Medulla oblongata (tissue), 1 donor: Measurements from ENCODE around the gene DDTL.
"Not testable (repeated sequence)": the region's sequence is repeated elsewhere in the genome, so short reads cannot be mapped to it uniquely, and the experiment has no call there.

Experiments
- DNase-seq: peaks from one replicate; pipeline ENCODE4 v3.0.0-alpha.2; 2015; ENCODE audit errors: extremely low spot score

DDTL gene

DNA sequence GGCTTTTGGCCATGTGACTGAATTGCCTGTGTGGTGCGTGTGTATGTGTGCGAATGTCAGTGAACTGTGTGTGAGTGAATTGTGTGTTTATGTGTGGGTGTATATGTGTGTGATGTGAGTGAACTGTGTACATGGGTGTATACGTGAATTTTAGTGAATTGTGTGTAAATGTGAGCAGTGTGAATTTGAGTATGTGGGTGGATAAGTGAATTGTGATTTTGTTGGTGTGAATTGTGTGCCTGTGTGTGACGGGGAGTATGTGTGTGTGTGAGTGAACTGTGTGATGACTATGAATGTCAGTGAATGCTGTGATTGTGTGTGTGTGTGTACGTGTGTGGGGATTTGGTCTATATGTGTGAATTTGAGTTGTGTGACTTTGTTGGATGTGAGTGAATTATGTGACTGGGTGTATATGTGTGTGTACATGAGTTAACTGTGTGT is 3.5 kb downstream of the DDTL start:
- DNase-seq, result no peak

DNA sequence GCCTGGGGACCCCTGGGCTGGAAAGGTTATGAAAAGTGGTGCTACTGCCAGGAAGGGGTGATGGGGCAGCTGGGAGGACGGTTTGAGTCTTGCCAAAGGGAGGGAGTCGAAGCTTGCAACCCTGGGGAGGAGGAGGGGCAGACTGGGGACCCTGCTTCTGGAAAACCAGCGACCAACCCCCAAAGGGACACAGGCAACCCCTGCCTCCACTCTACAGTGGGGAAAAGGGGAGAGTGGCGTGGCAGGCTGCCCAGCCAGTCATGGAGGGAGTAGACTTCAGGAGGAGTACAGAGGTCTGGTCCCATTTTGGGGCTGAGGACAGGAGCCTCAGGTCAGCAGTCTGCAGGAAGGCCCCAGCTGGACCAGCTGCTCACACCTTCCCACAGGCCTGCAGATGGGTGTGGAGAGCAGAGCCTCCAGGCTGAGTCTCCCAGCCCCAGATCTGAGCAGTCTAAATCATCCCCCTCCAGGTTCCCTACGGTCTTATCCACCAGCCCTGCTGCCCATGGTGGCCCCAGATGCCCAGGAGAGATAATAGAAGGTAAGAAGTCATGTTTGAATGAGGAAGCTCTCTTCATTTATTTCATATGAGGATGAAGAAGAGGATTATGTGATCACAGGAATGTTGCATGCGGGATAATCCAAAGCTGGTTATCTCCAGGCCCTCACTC is 4.3 kb downstream of the DDTL start:
- DNase-seq, result no peak

DNA sequence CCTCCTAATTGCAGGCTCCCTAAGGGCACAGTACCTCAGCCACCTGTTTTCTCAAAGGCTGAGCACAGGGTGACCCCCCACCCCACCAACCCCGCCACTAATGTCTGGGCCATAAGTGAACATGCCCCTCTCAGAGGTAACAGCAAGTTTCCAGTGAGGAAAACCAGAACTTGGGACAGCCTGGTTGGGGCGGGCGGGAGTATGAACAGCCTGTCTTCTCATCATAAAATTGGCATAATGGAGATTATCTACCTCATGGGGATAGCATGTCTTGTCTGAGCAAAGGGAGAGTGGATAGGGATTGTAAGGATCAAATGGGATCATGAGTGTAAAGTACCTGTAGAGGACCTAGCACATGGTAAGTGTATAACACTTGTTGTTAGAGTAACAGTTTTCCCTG is 5.2 kb downstream of the DDTL start:
- not testable (repeated sequence) for DNase-seq

- DNase-seq, result not testable (repeated sequence)
These were observed 7.7 kb downstream of the DDTL start, which contains the start of gene DDT for GRCh38 chr22:23974345-23974744. TSS of gene DDT (minus strand) at chr22:23974441. CDS start at chr22:23974414, 27 bp downstream.

DNA sequence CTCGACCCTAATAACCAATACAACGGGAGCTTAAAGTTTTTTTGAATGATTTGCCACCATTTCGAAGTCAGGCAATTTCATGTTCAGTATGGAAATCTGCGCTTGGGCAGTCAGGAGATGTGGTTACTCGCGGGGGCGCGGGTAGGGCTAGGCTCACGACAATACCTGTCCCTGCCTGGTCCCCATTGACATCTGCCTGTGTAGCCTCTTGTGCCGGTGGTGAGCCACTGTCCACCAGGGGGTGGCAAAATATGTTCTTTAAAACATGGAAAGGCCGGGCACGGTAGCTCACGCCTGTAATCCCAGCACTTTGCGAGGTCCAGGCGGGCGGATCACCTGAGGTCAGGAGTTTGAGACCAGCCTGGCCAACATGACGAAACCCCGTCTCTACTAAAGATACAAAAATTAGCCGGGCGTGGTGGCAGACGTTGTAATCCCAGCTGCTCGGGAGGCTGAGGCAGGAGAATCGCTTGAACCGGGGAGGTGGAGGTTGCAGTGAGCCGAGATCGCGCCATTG is 8.2 kb downstream of the DDTL start:
- not testable (repeated sequence) for DNase-seq

- not testable (repeated sequence) for DNase-seq
These were observed 10.6 kb downstream of the DDTL start for GRCh38 chr22:23977304-23977703.

- DNase-seq, result not testable (repeated sequence)
These were observed 13.0 kb downstream of the DDTL start, which contains the start of gene GSTT2 for GRCh38 chr22:23979557-23980240. TSS of gene GSTT2 (plus strand) at chr22:23980134.

GRCh38 chr22:23980567-23980966 is 13.9 kb downstream of the DDTL start:
- DNase-seq, result not testable (repeated sequence)

GRCh38 chr22:23984430-23984829 is 17.7 kb downstream of the DDTL start:
- DNase-seq, result peak; percentile 73

GRCh38 chr22:23986089-23986488 is 19.4 kb downstream of the DDTL start:
- DNase-seq, result not testable (repeated sequence)

DNA sequence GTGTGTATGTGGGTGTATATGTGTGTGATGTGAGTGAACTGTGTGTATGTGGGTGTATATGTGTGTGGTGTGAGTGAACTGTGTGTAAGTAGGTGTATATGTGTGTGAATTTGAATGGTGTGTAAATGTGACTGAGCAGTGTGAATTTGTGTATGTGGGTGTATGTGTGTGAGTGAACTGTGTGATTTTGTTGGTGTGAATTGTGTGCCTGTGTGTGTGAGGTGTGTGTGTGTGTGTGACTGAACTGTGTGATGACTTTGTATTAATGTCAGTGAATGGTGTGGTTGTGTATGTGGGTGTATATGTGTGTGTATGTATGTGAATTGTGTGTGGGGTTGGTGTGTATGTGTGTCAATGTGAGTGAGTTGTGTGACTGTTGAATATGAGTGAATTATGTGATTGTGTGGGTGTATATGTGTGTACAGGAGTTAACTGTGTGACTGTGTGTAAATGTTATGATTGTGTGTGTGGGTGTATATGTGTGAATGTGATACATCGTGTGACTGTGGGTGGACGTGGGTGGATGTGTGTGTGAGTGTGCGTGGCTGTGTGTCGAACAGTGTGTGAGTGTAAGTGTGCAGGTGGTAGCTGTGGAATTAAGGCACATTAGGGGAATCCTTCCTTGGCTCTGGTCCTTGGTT is 20.0 kb downstream of the DDTL start:
- DNase-seq, result not testable (repeated sequence)

DNA sequence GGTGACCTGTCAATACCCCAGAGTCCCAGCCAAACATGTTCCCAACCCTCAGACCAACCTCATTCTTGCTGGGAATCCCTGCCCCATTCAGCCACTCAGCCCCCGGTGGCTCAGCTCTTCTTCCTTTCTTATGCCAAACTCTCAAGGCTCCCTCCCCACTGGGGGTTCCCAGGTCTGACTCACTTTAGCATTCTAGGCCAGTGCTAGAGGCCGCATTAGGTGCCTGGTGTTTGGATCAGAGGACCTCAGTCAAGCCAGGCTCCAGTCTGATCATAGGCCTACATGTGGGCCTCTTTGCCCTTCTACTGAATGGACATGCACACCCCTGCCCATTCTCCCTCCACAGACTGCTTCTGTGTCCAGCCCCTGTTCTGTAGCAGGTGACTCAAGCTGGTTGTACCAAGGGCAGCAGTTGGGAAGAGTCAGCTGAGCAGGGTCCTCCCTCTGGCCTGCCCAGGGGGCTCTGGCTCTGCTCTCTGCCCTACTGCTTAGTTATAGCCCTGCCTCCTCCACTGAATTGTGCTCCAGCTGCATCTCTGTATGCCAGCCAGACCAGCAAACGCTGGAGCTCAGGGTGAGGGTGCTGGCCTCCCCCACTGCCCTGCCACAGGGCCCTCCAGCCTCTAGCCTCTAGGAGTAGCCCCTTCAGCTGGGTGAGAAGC is 23.0 kb downstream of the DDTL start:
- not testable (repeated sequence) for DNase-seq

DNA sequence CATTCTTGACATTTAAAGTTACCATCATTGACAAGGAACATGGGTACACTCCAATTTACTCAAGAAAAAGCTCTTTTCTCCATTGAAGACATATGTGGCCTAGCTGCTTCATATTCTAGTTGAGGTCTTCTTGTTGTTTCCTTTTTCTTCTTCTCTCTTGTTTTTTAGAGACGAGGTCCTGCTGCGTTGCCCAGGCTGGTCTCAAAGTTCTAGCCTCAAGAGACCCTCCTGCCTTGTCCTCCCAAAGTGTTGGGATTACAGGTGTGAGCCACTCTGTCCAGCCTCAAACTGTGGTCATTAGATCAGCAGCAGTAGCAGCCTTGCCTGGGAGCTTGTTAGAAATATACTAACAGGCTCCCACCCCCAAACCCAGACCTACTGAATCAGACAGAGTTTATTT is 26.4 kb downstream of the DDTL start:
- not testable (repeated sequence) for DNase-seq

DNA sequence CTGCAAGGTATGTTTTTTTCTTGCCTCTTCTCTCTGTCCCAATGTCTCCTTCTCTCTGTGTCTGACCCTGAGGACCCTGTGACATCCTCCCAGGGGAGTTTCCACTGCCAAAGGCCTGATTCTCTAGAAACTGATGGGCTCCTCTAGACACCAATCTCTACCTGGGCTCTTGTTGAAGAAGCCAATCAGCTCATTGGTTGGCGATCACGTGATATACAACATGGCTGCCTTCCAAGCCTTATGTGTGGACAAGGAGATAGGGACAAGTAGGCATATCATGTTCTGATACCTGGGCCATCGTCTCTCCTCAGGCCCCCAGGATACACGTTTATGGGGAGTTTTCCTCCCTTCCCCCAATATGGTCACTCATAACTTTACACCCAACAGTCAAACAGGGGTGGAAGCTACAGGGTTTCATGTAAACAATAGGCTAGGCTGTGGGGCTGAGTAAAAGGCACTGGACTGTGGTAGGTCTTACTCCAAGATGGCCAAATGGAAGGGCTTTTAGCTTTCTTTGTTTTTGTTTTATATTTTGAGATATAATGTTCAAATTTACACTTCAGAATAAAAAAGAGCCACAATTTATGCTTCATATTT is 27.0 kb downstream of the DDTL start:
- DNase-seq, result not testable (repeated sequence)

DNA sequence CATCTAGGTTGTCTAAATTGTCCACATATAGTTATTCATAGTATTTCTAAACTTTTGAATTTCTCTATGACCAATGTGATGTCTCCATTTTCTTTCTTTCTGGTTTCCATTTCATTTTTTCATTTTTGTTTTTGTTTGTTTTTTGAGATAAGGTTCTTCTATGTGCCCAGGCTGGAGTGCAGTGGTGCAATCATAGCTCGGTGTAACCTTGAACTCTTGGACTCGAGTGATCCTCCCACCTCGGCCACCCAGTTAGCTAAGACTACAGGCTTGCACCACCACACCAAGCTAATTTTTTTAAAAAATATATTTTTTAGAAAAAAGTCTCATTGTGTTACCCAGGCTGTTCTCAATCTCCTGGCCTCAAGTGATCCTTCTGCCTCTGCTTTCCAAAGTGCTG is 30.4 kb downstream of the DDTL start:
- no peak for DNase-seq

DNA sequence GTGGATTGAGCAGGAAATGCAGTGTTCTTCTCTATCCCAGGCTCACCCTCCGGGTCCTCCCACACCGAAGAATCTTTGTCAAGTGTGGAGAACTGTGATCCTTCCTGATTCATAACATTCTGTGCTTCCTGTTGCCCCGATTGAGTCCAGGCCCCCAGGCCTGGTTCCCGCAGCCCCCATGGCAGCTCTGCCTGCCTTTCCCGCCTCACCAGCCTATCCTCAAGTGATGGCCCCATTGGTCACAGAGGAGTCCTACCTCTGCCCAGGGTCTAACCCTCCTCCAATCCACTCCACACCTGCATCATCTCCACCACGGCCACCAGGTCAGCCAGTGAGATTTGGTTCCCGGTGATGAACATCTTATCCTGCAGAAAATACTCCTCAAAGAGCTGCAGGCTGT is 33.1 kb downstream of the DDTL start:
- not testable (repeated sequence) for DNase-seq

- no peak for DNase-seq
These were observed 34.6 kb downstream of the DDTL start for GRCh38 chr22:24001314-24001713.

DNA sequence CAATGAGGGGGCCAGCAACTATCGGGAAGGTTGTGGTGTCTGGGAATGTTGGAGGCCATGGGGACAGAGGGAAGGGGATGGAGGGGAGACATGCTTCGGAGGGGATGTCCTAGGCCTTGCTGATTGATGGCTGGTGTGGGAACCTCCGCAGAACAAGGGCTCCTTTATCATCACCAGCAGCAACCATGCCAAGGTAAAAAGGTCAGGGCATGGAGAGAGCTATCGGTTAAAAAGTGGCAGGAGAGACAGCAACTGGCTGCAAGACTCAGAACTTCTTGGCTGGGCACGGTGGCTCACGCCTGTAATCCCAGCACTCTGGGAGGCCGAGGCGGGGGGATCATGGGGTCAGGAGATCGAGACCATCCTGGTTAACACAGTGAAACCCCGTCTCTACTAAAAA is 35.6 kb downstream of the DDTL start:
- DNase-seq, result no peak

DNA sequence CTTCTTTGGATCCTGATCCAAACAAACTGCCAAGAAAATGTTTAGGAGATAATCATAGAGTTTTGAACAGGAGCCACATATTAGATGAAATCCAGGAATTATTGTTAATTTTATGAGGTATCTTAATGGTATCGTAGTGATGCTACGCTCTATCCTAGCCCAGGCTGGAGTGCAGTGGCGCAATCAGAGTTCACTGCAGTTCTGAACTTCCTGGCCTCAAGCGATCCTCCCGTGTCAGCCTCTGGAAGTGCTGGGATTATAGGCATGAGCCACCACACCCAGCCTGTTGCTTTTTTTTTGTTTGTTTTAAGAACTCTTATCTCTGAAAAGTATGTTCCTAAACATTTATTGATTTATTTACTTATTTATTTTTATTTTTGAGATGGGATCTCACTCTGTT is 36.2 kb downstream of the DDTL start:
- DNase-seq, result no peak

DNA sequence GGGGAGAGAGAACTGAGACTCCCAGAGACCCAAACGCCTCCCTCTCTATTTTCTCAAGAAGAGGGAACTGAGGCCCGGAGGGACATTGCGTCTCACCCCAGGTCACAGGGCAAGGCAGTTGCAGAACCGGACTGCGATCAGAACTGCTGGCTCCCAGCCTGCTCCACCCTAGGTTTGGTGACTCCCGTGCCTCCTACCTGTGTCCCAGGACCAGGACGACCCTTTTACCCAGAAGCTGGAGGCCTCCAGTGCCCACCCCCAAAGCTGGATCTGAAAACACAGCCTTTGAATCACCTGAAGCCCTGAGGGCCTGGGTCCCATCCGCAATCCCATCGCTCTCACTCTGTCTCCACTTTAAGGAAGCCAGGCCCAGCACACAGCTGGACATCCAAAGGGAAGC is 37.2 kb downstream of the DDTL start:
- DNase-seq, result no peak

- DNase-seq, result peak; percentile 26
These were observed 38.5 kb downstream of the DDTL start, which contains the start of gene GSTT4 for GRCh38 chr22:24005201-24005600. TSS of gene GSTT4 (minus strand) at chr22:24005453. CDS start at chr22:24005356, 97 bp downstream.
